Large intestine (tissue), 3 donors: ENCODE measurements around the gene MED9. TPM values are rescaled to one million over a fixed set of nuclear protein-coding genes. Genes with fewer than 3 reads are reported as not detected.
A peak's percentile ranks its signal among the peaks of the same experiment; 100 is the strongest.

Experiments used
- DNase-seq, 2 donors: peaks; one replicate each; pipeline versions ENCODE4 v3.0.0 to v3.0.0-alpha.2; 2013
- H3K27ac ChIP-seq: one replicate; pipeline ENCODE4 v1.5.1; 2013; ENCODE audit warnings: low read length
- H3K27me3 ChIP-seq: 2 replicates; pipeline ENCODE4 v1.6.1; 2013; ENCODE audit warnings: low read length; ENCODE audit not compliant: control insufficient read depth, insufficient read depth
- H3K36me3 ChIP-seq: 2 replicates; pipeline ENCODE4 v1.6.1; 2013; ENCODE audit warnings: low read length; ENCODE audit not compliant: control insufficient read depth, insufficient read depth
- H3K4me1 ChIP-seq: one replicate; pipeline ENCODE4 v1.6.1; 2013; ENCODE audit warnings: low read length; ENCODE audit not compliant: control insufficient read depth, insufficient read depth
- H3K4me3 ChIP-seq: one replicate; pipeline ENCODE4 v1.5.1; 2013; ENCODE audit warnings: low read length
- H3K9me3 ChIP-seq: one replicate; pipeline ENCODE4 v1.6.1; 2013; ENCODE audit warnings: mild to moderate bottlenecking, low read depth, low read length, moderate library complexity; ENCODE audit not compliant: control insufficient read depth
- WGBS: methylation state at CpG from one replicate; pipeline ENCODE4 v1.1.5; 2013; ENCODE audit warnings: low lambda C conversion rate; ENCODE audit not compliant: insufficient coverage; 5-methylcytosine and 5-hydroxymethylcytosine counted together
- polyA plus RNA-seq: library from polyadenylated mRNA; unstranded; fragments of 120-200 nt; gene quantifications from one replicate; pipeline ENCODE4 v1.2.1, GENCODE V29; 2013

Gene MED9
- polyA plus RNA-seq, 1 donor: 17.4 TPM

DNA sequence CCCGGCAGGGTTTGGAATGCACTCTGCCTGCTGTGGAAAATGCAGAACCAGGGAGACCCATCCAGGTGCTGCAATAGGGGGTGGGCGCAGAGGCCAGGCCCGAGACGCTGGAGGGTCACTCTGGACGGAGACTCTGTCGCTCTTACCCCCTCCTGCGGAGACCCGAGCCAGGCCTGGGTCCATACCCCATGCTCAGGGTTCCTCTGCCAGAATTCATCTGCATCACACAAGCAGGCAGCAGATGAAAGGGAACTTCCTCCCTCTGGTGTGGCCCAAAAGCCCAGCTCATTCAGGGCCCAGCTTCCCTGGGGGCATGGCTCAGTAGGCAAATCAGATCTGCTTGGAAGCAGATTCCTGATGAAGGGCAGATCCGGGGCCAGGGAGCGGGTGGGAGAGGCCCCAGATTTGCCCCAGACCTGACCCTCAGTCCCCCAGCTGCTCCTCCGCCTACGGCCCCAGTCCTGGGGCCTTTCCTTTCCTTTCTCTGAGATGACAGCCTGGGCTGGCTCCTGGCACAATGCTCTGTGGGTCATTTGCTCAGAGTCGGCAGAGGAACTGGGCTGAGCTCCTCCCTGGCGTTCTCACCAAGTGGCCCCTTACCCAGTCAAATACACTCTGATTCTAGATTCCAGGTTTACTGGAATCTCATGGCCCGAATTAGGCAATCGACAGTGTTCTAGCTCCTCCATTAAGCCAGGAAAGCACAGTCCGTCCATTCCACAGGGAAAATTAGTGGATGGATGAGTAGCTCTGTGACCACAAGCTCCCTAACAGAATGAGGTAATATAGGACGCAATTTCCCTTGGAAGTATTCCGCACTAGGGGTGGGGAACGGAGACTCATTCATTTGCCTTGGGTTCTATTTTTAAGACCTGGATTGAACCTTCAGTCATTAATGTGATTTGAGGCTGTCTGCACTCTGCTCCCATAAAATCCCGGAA, 38.5 kb downstream of the MED9 start:
- H3K27me3 ChIP-seq: no peaks in the 10 kb centered on the region
- WGBS: no CpG with 5 or more reads among the region's 21 CpGs
- no peak for DNase-seq

DNA sequence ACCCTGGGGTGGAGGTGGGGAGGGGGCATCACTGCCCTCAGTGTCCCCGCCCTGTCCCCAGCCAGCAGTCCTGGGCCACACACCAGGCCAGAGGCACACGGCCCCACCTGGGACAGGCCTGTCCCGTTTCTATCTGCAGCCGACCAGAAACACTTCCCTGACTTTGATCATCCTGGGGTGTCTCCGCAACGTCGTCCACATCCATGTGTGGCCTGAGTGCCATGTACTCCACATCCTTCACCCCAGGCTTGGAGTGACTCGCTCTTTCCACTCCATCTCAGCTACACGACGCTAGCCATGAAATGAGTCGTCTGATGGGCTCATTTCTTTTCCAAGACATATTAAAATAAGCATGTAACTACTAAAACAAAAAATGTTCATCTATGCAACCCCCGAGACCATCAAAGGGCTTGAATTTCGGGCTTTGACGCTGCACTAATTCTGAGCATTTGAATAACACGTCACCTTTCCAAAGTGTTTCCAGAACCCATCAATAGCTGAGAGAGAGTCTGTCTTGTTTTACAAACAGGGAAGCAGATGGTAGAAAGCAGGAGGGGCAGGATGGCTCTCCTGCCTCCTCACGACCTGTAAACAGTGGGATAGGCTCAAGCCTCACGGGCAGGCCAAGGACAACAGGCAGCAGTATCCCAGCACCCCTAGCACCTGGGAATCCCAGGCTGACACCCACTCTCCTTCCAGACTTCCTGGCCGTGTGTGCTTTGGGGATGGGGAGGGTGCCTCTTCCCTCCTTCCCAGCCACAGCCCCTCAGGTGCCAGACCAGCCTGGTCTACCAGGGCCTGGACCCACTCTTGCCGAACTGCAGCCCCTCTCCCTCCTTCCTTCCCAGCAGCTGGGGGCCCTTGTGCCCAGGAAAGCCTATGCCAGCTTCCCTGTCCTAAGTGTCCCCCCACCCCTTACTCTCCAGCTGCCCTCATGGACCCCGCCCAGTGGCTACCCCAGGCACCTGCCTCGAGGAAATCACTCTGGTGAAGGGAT, 39.4 kb downstream of the MED9 start:
- DNase-seq: no peak
- no CpG with 5 or more reads among the region's 21 CpGs for WGBS
- H3K36me3 ChIP-seq: peaks cover 6% of the 10 kb centered on the region
- no peaks in the 10 kb centered on the region for H3K9me3 ChIP-seq
- no peaks in the 10 kb centered on the region for H3K27me3 ChIP-seq
- peak overlapping the region; percentile 51 for H3K27ac ChIP-seq
- H3K4me3 ChIP-seq: no peak overlapping the region
- H3K4me1 ChIP-seq: no peaks in the 10 kb centered on the region

More for the DNA sequence above, 38.5 kb downstream of the MED9 start:
- Histone ChIP-seq H3K9me3 (no peaks in the 10 kb centered on the region), H3K27ac (peak overlapping the region; percentile 51), H3K4me3 (no peak overlapping the region), H3K4me1 (no peaks in the 10 kb centered on the region), H3K36me3 (peaks cover 3% of the 10 kb centered on the region)

DNA sequence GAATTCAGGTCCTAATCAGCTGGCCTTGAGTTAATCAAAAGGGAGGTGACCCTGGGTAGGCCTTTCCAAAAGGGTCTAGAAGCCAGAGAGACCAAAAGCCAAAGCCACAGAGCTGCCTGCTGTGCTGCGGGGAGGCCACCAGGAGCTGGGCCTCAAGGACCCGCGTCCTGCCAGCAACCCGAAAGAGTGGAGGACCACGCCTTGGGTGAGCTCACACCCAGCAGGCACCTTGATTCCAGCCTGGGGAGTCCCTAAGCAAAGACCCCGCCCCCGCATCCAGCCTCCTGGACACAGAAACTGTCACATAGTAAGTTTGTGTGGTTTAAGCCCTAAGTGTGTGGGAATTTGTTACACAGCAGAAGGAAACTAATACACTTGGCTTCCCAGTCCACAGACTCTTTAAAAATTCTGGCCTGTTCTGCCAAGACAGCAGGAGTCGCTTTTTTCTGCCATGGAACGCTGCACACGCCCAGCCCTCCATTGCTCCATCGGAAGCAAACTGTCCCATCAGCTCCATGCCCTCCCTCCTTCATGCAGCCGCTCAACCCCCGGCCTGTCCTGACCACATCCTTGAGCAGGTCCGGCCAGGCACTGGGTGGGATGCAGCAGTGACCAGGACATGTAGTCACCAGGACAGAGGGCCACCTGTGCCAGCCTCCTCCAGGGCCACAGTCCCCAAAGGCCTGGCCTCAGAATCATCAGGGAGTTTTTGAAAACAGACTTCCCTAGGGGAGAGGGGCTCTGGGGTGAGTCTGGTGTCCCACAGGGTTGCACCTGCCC, 40.3 kb downstream of the MED9 start:
- Histone ChIP-seq H3K4me1 (no peaks in the 10 kb centered on the region), H3K27ac (peak overlapping the region; percentile 21), H3K36me3 (peaks cover 9% of the 10 kb centered on the region), H3K4me3 (no peak overlapping the region), H3K9me3 (no peaks in the 10 kb centered on the region), H3K27me3 (no peaks in the 10 kb centered on the region)
- no peak for DNase-seq
- no CpG with 5 or more reads among the region's 14 CpGs for WGBS

DNA sequence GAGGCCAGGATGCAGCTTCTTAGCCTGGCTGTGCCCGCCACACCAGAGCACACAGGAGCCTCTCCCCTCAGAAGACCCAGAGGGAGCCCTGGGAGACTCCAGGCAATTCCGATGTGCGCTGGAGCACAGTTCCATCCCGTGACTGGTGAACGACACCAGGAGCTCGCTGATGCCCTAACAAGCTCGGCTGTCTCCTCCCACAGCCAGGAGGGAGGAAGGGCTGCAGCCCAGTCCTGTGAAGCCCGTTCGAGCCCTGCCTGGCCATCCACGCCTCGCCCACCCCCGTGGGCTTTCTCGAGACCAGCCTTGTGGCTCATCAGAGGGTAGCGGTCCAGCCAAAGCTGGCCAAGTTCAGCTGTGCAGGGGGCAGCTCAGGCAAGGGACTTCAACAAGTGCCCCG, 41.2 kb downstream of the MED9 start:
- no peaks in the 10 kb centered on the region for H3K4me1 ChIP-seq
- no peak overlapping the region for H3K27ac ChIP-seq
- H3K9me3 ChIP-seq: no peaks in the 10 kb centered on the region
- DNase-seq: no peak
- peaks cover 9% of the 10 kb centered on the region for H3K36me3 ChIP-seq
- no peaks in the 10 kb centered on the region for H3K27me3 ChIP-seq
- no peak overlapping the region for H3K4me3 ChIP-seq
- no CpG with 5 or more reads among the region's 15 CpGs for WGBS

DNA sequence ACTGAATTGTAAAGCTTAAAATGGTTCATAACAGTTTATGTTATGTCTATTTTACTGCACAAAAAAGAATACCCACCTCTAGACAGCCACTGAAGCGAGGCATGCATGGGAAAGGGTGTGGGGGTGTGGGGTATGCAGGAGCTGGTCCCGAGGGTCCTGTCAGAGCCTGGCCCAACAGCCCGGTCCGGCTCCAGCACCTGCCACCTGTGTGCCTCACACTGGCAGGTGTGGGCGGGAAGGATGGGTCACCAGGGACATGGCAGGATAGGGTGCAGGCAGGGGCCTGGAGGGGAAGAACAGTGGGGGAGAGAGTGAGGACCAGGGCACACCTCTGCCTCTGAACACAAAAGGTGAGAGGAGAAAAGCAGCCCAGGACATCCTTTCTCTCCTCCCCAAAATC, 42.2 kb downstream of the MED9 start:
- H3K27me3 ChIP-seq: no peaks in the 10 kb centered on the region
- H3K9me3 ChIP-seq: no peaks in the 10 kb centered on the region
- peaks cover 9% of the 10 kb centered on the region for H3K36me3 ChIP-seq
- no peak for DNase-seq
- no peak overlapping the region for H3K27ac ChIP-seq
- no CpG with 5 or more reads among the region's 5 CpGs for WGBS
- H3K4me1 ChIP-seq: no peaks in the 10 kb centered on the region
- H3K4me3 ChIP-seq: no peak overlapping the region

DNA sequence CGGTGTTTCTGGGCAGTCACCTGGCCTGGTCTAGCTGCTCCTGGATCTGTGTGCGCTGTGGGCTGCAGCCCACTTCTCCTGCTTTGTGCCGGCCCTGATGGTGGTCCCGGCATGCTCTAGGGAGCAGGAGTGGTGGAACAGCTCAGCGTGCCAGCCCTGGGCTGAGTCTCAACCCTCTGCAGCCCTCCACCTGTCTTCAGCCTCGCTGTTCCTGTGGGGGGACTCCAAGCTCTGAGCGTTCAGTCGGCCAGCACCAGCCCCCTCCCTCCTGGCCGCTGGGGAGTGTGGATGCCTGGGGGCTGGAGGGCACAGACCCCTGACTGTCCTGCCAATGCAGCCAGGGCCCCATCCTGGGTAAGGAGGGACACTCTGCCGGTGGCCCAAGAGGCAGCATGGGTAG, 43.1 kb downstream of the MED9 start:
- WGBS: no CpG with 5 or more reads among the region's 10 CpGs
- no peaks in the 10 kb centered on the region for H3K27me3 ChIP-seq
- H3K4me3 ChIP-seq: no peak overlapping the region
- H3K27ac ChIP-seq: no peak overlapping the region
- no peaks in the 10 kb centered on the region for H3K9me3 ChIP-seq
- H3K4me1 ChIP-seq: no peaks in the 10 kb centered on the region
- no peak for DNase-seq
- peaks cover 9% of the 10 kb centered on the region for H3K36me3 ChIP-seq

DNA sequence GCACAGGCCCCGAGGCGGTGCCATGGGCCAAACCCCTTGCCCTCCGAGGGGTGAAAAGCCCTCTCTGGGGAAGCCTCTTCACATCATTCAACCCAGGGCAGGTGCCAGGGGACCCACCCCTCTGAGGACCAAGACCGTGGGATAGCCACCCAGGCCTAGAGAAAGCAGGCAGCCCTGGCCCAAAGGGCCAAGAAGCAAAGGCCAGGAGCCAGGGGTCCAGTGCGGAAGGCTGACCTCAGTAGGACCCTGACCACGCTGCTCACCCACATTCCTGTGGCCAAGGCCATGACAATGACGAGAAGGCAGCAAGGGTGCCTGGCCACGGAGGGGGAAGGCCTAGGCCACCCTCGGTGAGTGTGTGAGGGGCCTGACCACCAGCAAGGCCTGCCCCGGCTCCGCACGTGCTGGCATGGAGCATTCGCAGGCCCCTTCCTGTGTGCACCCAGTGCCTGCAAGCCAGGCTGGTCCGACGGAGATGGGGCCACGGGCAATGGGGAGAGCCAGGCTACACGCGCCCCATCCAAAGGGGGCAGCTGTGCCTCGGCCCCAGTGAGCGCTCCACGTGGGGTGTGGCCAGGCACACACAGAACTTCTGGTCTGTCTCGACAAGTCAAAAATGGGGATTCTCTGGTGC, 43.9 kb downstream of the MED9 start:
- WGBS: no CpG with 5 or more reads among the region's 22 CpGs

DNA sequence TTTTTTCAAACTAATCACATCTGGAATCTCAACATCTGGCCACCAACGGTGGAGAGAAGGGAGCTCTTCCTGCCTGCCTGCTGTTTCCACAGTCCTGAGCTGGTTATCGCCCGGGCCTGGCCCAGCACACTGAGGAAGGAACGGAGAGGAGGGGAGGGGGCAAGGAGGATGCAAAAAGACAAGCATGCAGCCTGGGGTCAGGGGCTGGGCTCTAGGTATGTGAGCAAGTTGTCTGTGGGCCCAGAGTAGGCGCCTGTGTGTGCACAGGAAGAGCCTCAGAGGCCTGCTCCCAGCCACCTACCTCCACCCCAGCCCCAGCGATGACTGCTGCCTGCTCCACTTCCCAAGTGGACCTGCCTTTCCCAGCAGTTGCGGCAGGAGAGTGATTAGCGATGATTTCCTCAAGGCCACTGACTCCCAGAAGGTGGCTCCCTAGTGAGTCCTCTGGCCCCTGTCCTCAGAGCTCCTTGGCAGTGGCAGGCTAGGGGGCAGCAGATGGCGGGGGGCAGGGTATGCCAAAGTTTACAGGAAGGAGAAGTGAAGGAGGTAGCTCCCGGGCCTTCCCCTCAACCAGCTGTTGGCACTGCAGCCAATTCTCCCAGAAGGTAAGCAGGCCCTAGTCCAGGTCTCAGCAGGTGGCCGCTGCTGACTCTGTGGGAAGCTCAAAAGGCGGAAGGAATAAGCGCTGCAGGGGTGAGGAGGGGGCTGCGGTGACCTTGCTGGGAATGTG, 46.4 kb downstream of the MED9 start:
- peak in 1 of 2 donors; percentile 29 for DNase-seq
- Histone ChIP-seq H3K9me3 (no peaks in the 10 kb centered on the region), H3K27ac (no peak overlapping the region), H3K36me3 (peaks cover 9% of the 10 kb centered on the region), H3K4me3 (no peak overlapping the region), H3K4me1 (no peaks in the 10 kb centered on the region), H3K27me3 (no peaks in the 10 kb centered on the region)
- no CpG with 5 or more reads among the region's 14 CpGs for WGBS

More for the DNA sequence above, 43.9 kb downstream of the MED9 start:
- no peaks in the 10 kb centered on the region for H3K4me1 ChIP-seq
- H3K36me3 ChIP-seq: peaks cover 9% of the 10 kb centered on the region
- no peak overlapping the region for H3K27ac ChIP-seq
- H3K27me3 ChIP-seq: no peaks in the 10 kb centered on the region
- no peaks in the 10 kb centered on the region for H3K9me3 ChIP-seq
- H3K4me3 ChIP-seq: no peak overlapping the region
- no peak for DNase-seq

DNA sequence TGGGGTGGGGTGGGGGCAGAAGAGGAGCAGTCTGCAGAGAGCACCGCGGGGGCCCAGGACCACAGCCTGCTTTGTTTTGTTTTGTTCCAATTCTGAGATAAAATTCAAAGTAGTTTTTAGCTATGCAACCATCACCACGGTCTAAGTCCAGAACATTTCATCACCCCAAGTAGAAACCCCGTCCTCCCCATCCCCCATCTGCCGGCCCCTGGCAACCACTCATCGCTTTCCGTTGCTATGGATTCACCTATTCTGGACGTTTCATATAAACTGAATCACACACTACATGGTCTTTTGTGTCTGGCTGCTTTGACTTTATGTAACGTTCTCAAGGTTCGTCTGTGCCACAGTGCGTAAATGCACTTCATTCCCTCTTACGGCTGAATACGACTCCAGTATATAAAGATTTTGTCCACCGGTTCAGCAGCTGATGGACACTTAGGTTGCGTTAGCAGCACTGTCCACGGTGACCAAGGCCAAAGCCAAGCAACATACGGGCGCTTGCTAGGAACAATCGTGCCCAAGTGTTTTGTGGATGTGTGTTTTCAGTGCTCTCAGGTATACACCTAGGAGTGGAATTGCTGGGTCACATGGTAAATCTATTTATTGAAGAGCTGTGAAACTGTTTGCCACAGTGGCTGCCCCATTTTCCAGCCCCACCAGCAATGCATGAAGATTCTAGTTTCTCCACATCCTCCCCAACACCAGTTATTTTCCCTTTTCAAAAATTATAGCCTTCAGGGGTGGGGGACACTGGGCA, 47.1 kb downstream of the MED9 start:
- H3K27me3 ChIP-seq: no peaks in the 10 kb centered on the region
- H3K36me3 ChIP-seq: peaks cover 9% of the 10 kb centered on the region
- no CpG with 5 or more reads among the region's 19 CpGs for WGBS
- no peaks in the 10 kb centered on the region for H3K4me1 ChIP-seq
- DNase-seq: no peak
- H3K27ac ChIP-seq: no peak overlapping the region
- H3K4me3 ChIP-seq: no peak overlapping the region
- H3K9me3 ChIP-seq: no peaks in the 10 kb centered on the region
